Stimulated activated CD4-positive, alpha-beta T cell treated with anti-CD3 and anti-CD28 coated beads, Interleukin-4, amount 100 ng/mL, for 24 hours (primary cell): ENCODE results near the gene ATXN3L.
A peak's percentile ranks its signal among the peaks of the same experiment; 100 is the strongest.

Experiments used
- DNase-seq: peaks from one replicate; pipeline ENCODE4 v3.0.0-alpha.2; 2020

ATXN3L gene

GRCh38 chrX:13304052-13304451 is 15.8 kb downstream of the ATXN3L start:
- no peak for DNase-seq

- DNase-seq: peak; percentile 3
Observed at GRCh38 chrX:13303248-13303647, 16.6 kb downstream of the ATXN3L start.

- DNase-seq: no peak
Observed at GRCh38 chrX:13298836-13299235, 21.0 kb downstream of the ATXN3L start.

GRCh38 chrX:13295841-13296240 is 24.0 kb downstream of the ATXN3L start:
- DNase-seq: no peak

- no peak for DNase-seq
Observed at GRCh38 chrX:13293700-13294099, 26.2 kb downstream of the ATXN3L start.

GRCh38 chrX:13290891-13291614 is 28.8 kb downstream of the ATXN3L start:
- DNase-seq: no peak

- no peak for DNase-seq
Observed at GRCh38 chrX:13288671-13289070, 31.2 kb downstream of the ATXN3L start.

- no peak for DNase-seq
Observed at GRCh38 chrX:13287816-13288215, 32.0 kb downstream of the ATXN3L start.

GRCh38 chrX:13285693-13286092 is 34.2 kb downstream of the ATXN3L start:
- no peak for DNase-seq

- no peak for DNase-seq
Observed at GRCh38 chrX:13285229-13285628, 34.6 kb downstream of the ATXN3L start.

GRCh38 chrX:13284570-13284969 is 35.3 kb downstream of the ATXN3L start:
- DNase-seq: no peak

GRCh38 chrX:13283950-13284546 is 35.8 kb downstream of the ATXN3L start:
- DNase-seq: no peak

GRCh38 chrX:13283512-13283911 is 36.3 kb downstream of the ATXN3L start:
- no peak for DNase-seq

- DNase-seq: no peak
Observed at GRCh38 chrX:13281289-13281688, 38.6 kb downstream of the ATXN3L start.

- DNase-seq: no peak
Observed at GRCh38 chrX:13279279-13280018, 40.4 kb downstream of the ATXN3L start.

GRCh38 chrX:13277539-13277938 is 42.3 kb downstream of the ATXN3L start:
- DNase-seq: no peak

GRCh38 chrX:13276991-13277390 is 42.9 kb downstream of the ATXN3L start:
- no peak for DNase-seq

GRCh38 chrX:13275031-13275430 is 44.8 kb downstream of the ATXN3L start:
- DNase-seq: no peak

- DNase-seq: no peak
Observed at GRCh38 chrX:13272426-13272825, 47.4 kb downstream of the ATXN3L start.

GRCh38 chrX:13271511-13271910 is 48.3 kb downstream of the ATXN3L start:
- no peak for DNase-seq

GRCh38 chrX:13270360-13270759 is 49.5 kb downstream of the ATXN3L start:
- no peak for DNase-seq

GRCh38 chrX:13268874-13269273 is 51.0 kb downstream of the ATXN3L start:
- no peak for DNase-seq
